Lower leg skin (tissue), 3 donors: Measurements from ENCODE around the gene PNPLA2.

Experiments
- CTCF ChIP-seq, 3 donors: fragments of 450-650 bp; IDR thresholded peaks; one replicate each; pipeline ENCODE4 v1.5.1; 2016; ENCODE audit warnings: antibody characterized with exemption in 3 of 3, mild to moderate bottlenecking in 3 of 3, moderate library complexity in 2 of 3
- POLR2A ChIP-seq, 2 donors: fragments of 450-650 bp; IDR thresholded peaks; one replicate each; pipeline ENCODE4 v1.6.1; 2016 to 2017; ENCODE audit warnings: antibody characterized with exemption in 2 of 2, mild to moderate bottlenecking in 1 of 2, moderate library complexity in 1 of 2

- TF ChIP-seq POLR2A (IDR thresholded peaks at IDR 0.05) (no peak), CTCF (IDR thresholded peaks at IDR 0.05) (no peak)
Observed at GRCh38 chr11:862696-863022, 43.9 kb downstream of the PNPLA2 start.
